H1 (cell line): ENCODE measurements around the gene MDFIC. TPM values are rescaled to one million over a fixed set of nuclear protein-coding genes. Genes with fewer than 3 reads are reported as not detected.

ENCODE experiments used
- KDM5A ChIP-seq: fragments of 200-600 bp; IDR thresholded peaks from 2 replicates; pipeline ENCODE4 v1.7.1; 2012; ENCODE audit warnings: mild to moderate bottlenecking, low read length, inconsistent platforms, mixed read lengths
- SIX5 ChIP-seq: IDR thresholded peaks from 2 replicates; pipeline ENCODE4 v1.6.1; 2011; ENCODE audit warnings: mild to moderate bottlenecking, low read depth, low read length
- TAF1 ChIP-seq: IDR thresholded peaks from 2 replicates; pipeline ENCODE4 v1.6.1; 2011; ENCODE audit warnings: mild to moderate bottlenecking, low read depth, low read length
- polyA plus RNA-seq, 7 experiments: library from polyadenylated mRNA; depleted of rRNA in 3 of 7; stranded (reverse) in 5 of 7; unstranded in 2 of 7; fragments of >200 nt in 5 of 7; fragments of 200-250 nt in 2 of 7; gene quantifications; 1 replicate in 5 of 7; 2 replicates in 1 of 7; 4 replicates in 1 of 7; pipeline versions ENCODE4 v1.2.1 to v1.2.3, GENCODE V29; 2011 to 2013; ENCODE audit warnings: missing spikeins in 2 of 7, mixed read lengths in 2 of 7
- total RNA-seq: library from RNA; stranded (reverse); fragmentation: NEBNext Ultra II Directional; extraction: Animal tissue kit (Norgen Biotek cat#: 25700); gene quantifications from 2 replicates; pipeline ENCODE4 v1.2.1, GENCODE V29; 2021
- TF ChIP-seq, protein P1 (sequence below): fragments of 300-600 bp; sonication (generic); IDR thresholded peaks from 2 replicates; pipeline ENCODE4 v1.7.1; 2012; ENCODE audit warnings: low read length, moderate library complexity, mild to moderate bottlenecking, inconsistent platforms; ENCODE audit not compliant: insufficient replicate concordance
- TF ChIP-seq, protein P2 (sequence below): IDR thresholded peaks from 2 replicates; pipeline ENCODE4 v1.6.1; 2011; ENCODE audit warnings: low read depth, mild to moderate bottlenecking, low read length; ENCODE audit not compliant: insufficient read depth

Gene MDFIC
- total and polyA plus RNA-seq, 2 of the 8 experiments (the other 6 are each of a cell fraction or from before 2014, with no cell fraction given), result 2.3 to 11.4 TPM

DNA sequence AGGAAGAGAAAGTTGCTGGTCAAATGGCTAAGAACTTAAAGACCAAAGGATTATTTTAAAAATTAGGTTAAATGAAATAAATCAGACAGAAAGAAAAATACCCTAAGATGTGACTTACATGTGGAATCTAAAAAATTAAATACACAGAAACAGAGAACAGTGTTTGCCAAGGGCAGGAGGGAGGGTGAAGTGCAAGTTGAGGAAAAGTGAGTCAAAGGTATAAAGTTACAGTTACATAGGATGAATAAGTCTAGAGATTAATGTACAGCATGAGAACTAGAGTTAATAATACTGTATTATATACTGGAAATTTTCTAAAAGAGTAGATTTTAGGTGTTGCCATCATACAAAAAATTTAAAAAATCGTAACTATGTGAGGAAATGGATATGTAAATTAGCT lies 146.3 kb downstream of the MDFIC start (continued):
- TF ChIP-seq, protein P1, sequence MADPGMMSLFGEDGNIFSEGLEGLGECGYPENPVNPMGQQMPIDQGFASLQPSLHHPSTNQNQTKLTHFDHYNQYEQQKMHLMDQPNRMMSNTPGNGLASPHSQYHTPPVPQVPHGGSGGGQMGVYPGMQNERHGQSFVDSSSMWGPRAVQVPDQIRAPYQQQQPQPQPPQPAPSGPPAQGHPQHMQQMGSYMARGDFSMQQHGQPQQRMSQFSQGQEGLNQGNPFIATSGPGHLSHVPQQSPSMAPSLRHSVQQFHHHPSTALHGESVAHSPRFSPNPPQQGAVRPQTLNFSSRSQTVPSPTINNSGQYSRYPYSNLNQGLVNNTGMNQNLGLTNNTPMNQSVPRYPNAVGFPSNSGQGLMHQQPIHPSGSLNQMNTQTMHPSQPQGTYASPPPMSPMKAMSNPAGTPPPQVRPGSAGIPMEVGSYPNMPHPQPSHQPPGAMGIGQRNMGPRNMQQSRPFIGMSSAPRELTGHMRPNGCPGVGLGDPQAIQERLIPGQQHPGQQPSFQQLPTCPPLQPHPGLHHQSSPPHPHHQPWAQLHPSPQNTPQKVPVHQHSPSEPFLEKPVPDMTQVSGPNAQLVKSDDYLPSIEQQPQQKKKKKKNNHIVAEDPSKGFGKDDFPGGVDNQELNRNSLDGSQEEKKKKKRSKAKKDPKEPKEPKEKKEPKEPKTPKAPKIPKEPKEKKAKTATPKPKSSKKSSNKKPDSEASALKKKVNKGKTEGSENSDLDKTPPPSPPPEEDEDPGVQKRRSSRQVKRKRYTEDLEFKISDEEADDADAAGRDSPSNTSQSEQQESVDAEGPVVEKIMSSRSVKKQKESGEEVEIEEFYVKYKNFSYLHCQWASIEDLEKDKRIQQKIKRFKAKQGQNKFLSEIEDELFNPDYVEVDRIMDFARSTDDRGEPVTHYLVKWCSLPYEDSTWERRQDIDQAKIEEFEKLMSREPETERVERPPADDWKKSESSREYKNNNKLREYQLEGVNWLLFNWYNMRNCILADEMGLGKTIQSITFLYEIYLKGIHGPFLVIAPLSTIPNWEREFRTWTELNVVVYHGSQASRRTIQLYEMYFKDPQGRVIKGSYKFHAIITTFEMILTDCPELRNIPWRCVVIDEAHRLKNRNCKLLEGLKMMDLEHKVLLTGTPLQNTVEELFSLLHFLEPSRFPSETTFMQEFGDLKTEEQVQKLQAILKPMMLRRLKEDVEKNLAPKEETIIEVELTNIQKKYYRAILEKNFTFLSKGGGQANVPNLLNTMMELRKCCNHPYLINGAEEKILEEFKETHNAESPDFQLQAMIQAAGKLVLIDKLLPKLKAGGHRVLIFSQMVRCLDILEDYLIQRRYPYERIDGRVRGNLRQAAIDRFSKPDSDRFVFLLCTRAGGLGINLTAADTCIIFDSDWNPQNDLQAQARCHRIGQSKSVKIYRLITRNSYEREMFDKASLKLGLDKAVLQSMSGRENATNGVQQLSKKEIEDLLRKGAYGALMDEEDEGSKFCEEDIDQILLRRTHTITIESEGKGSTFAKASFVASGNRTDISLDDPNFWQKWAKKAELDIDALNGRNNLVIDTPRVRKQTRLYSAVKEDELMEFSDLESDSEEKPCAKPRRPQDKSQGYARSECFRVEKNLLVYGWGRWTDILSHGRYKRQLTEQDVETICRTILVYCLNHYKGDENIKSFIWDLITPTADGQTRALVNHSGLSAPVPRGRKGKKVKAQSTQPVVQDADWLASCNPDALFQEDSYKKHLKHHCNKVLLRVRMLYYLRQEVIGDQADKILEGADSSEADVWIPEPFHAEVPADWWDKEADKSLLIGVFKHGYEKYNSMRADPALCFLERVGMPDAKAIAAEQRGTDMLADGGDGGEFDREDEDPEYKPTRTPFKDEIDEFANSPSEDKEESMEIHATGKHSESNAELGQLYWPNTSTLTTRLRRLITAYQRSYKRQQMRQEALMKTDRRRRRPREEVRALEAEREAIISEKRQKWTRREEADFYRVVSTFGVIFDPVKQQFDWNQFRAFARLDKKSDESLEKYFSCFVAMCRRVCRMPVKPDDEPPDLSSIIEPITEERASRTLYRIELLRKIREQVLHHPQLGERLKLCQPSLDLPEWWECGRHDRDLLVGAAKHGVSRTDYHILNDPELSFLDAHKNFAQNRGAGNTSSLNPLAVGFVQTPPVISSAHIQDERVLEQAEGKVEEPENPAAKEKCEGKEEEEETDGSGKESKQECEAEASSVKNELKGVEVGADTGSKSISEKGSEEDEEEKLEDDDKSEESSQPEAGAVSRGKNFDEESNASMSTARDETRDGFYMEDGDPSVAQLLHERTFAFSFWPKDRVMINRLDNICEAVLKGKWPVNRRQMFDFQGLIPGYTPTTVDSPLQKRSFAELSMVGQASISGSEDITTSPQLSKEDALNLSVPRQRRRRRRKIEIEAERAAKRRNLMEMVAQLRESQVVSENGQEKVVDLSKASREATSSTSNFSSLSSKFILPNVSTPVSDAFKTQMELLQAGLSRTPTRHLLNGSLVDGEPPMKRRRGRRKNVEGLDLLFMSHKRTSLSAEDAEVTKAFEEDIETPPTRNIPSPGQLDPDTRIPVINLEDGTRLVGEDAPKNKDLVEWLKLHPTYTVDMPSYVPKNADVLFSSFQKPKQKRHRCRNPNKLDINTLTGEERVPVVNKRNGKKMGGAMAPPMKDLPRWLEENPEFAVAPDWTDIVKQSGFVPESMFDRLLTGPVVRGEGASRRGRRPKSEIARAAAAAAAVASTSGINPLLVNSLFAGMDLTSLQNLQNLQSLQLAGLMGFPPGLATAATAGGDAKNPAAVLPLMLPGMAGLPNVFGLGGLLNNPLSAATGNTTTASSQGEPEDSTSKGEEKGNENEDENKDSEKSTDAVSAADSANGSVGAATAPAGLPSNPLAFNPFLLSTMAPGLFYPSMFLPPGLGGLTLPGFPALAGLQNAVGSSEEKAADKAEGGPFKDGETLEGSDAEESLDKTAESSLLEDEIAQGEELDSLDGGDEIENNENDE, result no peak
- TF ChIP-seq TAF1 (no peak), KDM5A (no peak), SIX5 (no peak)
- TF ChIP-seq, protein P2, sequence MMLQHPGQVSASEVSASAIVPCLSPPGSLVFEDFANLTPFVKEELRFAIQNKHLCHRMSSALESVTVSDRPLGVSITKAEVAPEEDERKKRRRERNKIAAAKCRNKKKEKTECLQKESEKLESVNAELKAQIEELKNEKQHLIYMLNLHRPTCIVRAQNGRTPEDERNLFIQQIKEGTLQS, result no peak
